Hepatocyte (in vitro differentiated cells): ENCODE measurements around the gene MCF2L. TPM values are rescaled to one million over a fixed set of nuclear protein-coding genes. Genes with fewer than 3 reads are reported as not detected.

Experiments
- DNase-seq: peaks from one replicate; pipeline ENCODE4 v3.0.0-alpha.2; 2016; ENCODE audit warnings: low spot score
- H2AFZ ChIP-seq: fragments of 200-600 bp; sonication (generic); 2 replicates; pipeline ENCODE4 v1.6.0; 2016; ENCODE audit warnings: antibody characterized with exemption, mild to moderate bottlenecking
- H3K27ac ChIP-seq: fragments of 200-600 bp; sonication (generic); 2 replicates; pipeline ENCODE4 v1.5.1; 2016; ENCODE audit warnings: mild to moderate bottlenecking
- H3K27me3 ChIP-seq: fragments of 200-600 bp; sonication (generic); 2 replicates; pipeline ENCODE4 v1.6.1; 2016
- H3K36me3 ChIP-seq: fragments of 200-600 bp; sonication (generic); replicated peaks from 2 replicates; pipeline ENCODE4 v1.5.1; 2016; ENCODE audit warnings: low read depth; ENCODE audit not compliant: insufficient read depth
- H3K4me1 ChIP-seq: fragments of 200-600 bp; sonication (generic); 2 replicates; pipeline ENCODE4 v1.5.1; 2016; ENCODE audit warnings: mild to moderate bottlenecking, moderate library complexity; ENCODE audit not compliant: insufficient read depth
- H3K4me2 ChIP-seq: fragments of 200-600 bp; sonication (generic); 2 replicates; pipeline ENCODE4 v1.6.0; 2016
- H3K4me3 ChIP-seq: fragments of 200-600 bp; sonication (generic); 2 replicates; pipeline ENCODE4 v1.5.1; 2016; ENCODE audit warnings: mild to moderate bottlenecking
- H3K79me2 ChIP-seq: fragments of 200-600 bp; sonication (generic); 2 replicates; pipeline ENCODE4 v1.6.0; 2017; ENCODE audit warnings: mild to moderate bottlenecking
- H3K9me2 ChIP-seq: fragments of 200-600 bp; sonication (generic); replicated peaks from 2 replicates; pipeline ENCODE4 v1.6.0; 2017; ENCODE audit warnings: mild to moderate bottlenecking; ENCODE audit not compliant: insufficient read depth
- H3K9me3 ChIP-seq: fragments of 200-600 bp; sonication (generic); 2 replicates; pipeline ENCODE4 v1.5.1; 2016; ENCODE audit warnings: low read depth, mild to moderate bottlenecking
- H4K20me1 ChIP-seq: fragments of 200-600 bp; sonication (generic); 2 replicates; pipeline ENCODE4 v1.6.0; 2016; ENCODE audit warnings: mild to moderate bottlenecking; ENCODE audit not compliant: insufficient read depth, poor library complexity, severe bottlenecking
- EZH2 ChIP-seq: fragments of 200-600 bp; sonication (generic); IDR thresholded peaks from 2 replicates; pipeline ENCODE4 v1.6.1; 2016; ENCODE audit warnings: antibody characterized with exemption, mild to moderate bottlenecking, borderline replicate concordance
- EZH2phosphoT487 ChIP-seq: fragments of 200-600 bp; sonication (generic); IDR thresholded peaks from one replicate; pipeline ENCODE4 v1.6.1; 2018; ENCODE audit warnings: antibody characterized with exemption, mild to moderate bottlenecking, low read depth, moderate library complexity; ENCODE audit not compliant: unreplicated experiment, severe bottlenecking
- WGBS: methylation state at CpG from one replicate; pipeline ENCODE4 v1.1.6; 2016; ENCODE audit warnings: low lambda C conversion rate; ENCODE audit errors: missing lambda C conversion rate; 5-methylcytosine and 5-hydroxymethylcytosine counted together
- polyA plus RNA-seq: library from polyadenylated mRNA; unstranded; fragments of >200 nt; fragmentation: Nextera tagmentation; extraction: Ambion mirVana; gene quantifications from 2 replicates; pipeline ENCODE4 v1.2.1, GENCODE V29; 2016
- total RNA-seq: library from RNA; depleted of rRNA; stranded (reverse); fragments of >200 nt; gene quantifications from 2 replicates; pipeline ENCODE4 v1.2.3, GENCODE V29; 2014
- TF ChIP-seq, protein P1 (sequence below): fragments of 200-600 bp; sonication (generic); IDR thresholded peaks from 2 replicates; pipeline ENCODE4 v1.5.1; 2016; ENCODE audit warnings: antibody characterized with exemption, mild to moderate bottlenecking; ENCODE audit not compliant: poor library complexity

The MCF2L gene
- total and polyA plus RNA-seq, 2 experiments from 2014 or later = 11.1 to 22.4 TPM

- Histone ChIP-seq H3K9me3 (no peaks in the 10 kb centered on the region), H4K20me1 (no peaks in the 10 kb centered on the region), H3K4me2 (no peak overlapping the region), H3K4me3 (no peak overlapping the region), H2AFZ (no peak overlapping the region), H3K4me1 (no peaks in the 10 kb centered on the region), H3K36me3 (no peaks in the 10 kb centered on the region), H3K9me2 (no peaks in the 10 kb centered on the region), H3K27me3 (no peaks in the 10 kb centered on the region), H3K79me2 (no peaks in the 10 kb centered on the region), H3K27ac (no peak overlapping the region)
- TF ChIP-seq, protein P1, sequence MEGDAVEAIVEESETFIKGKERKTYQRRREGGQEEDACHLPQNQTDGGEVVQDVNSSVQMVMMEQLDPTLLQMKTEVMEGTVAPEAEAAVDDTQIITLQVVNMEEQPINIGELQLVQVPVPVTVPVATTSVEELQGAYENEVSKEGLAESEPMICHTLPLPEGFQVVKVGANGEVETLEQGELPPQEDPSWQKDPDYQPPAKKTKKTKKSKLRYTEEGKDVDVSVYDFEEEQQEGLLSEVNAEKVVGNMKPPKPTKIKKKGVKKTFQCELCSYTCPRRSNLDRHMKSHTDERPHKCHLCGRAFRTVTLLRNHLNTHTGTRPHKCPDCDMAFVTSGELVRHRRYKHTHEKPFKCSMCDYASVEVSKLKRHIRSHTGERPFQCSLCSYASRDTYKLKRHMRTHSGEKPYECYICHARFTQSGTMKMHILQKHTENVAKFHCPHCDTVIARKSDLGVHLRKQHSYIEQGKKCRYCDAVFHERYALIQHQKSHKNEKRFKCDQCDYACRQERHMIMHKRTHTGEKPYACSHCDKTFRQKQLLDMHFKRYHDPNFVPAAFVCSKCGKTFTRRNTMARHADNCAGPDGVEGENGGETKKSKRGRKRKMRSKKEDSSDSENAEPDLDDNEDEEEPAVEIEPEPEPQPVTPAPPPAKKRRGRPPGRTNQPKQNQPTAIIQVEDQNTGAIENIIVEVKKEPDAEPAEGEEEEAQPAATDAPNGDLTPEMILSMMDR = no peak
- TF ChIP-seq EZH2 (no peak), EZH2phosphoT487 (no peak)
- 90% methylated on average over 13 of the region's 13 CpGs for WGBS
- no peak for DNase-seq
Observed at GRCh38 chr13:113046883-113047244, 77.8 kb downstream of the MCF2L start.

GRCh38 chr13:113047587-113047986 is 78.6 kb downstream of the MCF2L start:
- Histone ChIP-seq H3K4me2 (no peak overlapping the region), H4K20me1 (no peaks in the 10 kb centered on the region), H3K4me3 (no peak overlapping the region), H3K27me3 (no peaks in the 10 kb centered on the region), H3K9me3 (no peaks in the 10 kb centered on the region), H3K9me2 (no peaks in the 10 kb centered on the region), H3K4me1 (no peaks in the 10 kb centered on the region), H3K79me2 (no peaks in the 10 kb centered on the region), H3K36me3 (no peaks in the 10 kb centered on the region), H3K27ac (no peak overlapping the region), H2AFZ (no peak overlapping the region)
- 98% methylated on average over 21 of the region's 31 CpGs for WGBS
- no peak for DNase-seq
- TF ChIP-seq, protein P1 = no peak
- TF ChIP-seq EZH2phosphoT487 = no peak
- TF ChIP-seq EZH2 = no peak

DNA sequence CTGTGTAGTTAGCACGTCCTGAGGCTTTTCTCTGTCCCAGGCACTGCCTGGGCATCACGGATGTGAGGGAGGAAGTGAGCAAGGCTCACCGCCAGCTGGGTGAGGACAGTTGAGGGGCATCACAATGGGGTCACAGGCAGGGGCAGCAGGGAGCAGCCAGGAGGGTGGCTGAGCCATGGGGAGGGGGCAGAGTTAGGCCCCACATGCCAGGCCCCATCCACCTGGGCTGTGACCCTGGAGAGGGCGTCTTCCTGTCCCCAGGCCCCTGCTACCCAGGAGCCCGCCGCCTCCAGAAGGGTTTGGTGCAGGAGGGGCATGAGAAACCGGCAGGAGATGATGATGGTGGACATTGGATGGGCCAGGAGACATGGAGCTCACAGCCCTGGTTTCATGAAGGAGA is 79.8 kb downstream of the MCF2L start:
- no peak overlapping the region for H3K4me2 ChIP-seq
- no peak overlapping the region for H3K27ac ChIP-seq
- H3K4me3 ChIP-seq = no peak overlapping the region
- no peaks in the 10 kb centered on the region for H3K36me3 ChIP-seq
- H3K9me2 ChIP-seq = no peaks in the 10 kb centered on the region
- no peak overlapping the region for H2AFZ ChIP-seq
- H4K20me1 ChIP-seq = no peaks in the 10 kb centered on the region
- 98% methylated on average over 7 of the region's 7 CpGs for WGBS
- H3K4me1 ChIP-seq = no peaks in the 10 kb centered on the region
- no peaks in the 10 kb centered on the region for H3K79me2 ChIP-seq
- TF ChIP-seq, protein P1 = no peak
- TF ChIP-seq EZH2 (no peak), EZH2phosphoT487 (no peak)
- no peaks in the 10 kb centered on the region for H3K27me3 ChIP-seq
- DNase-seq = no peak
- no peaks in the 10 kb centered on the region for H3K9me3 ChIP-seq

GRCh38 chr13:113049521-113049941 is 80.5 kb downstream of the MCF2L start:
- H2AFZ ChIP-seq = no peak overlapping the region

More at GRCh38 chr13:113049521-113049941, 80.5 kb downstream of the MCF2L start:
- no peak for TF ChIP-seq EZH2
- TF ChIP-seq, protein P1 = no peak
- TF ChIP-seq EZH2phosphoT487 = no peak
- Histone ChIP-seq H3K27me3 (no peaks in the 10 kb centered on the region), H3K9me2 (no peaks in the 10 kb centered on the region), H3K9me3 (no peaks in the 10 kb centered on the region), H3K79me2 (no peaks in the 10 kb centered on the region), H3K36me3 (no peaks in the 10 kb centered on the region), H3K4me1 (no peaks in the 10 kb centered on the region), H3K4me2 (no peak overlapping the region), H4K20me1 (no peaks in the 10 kb centered on the region), H3K4me3 (no peak overlapping the region), H3K27ac (no peak overlapping the region)
- 86% methylated on average over 13 of the region's 13 CpGs for WGBS
- DNase-seq = no peak
